Activated naive CD4-positive, alpha-beta T cell treated with anti-CD3 and anti-CD28 coated beads, Interleukin-2, amount 50 U/mL, for 72 hours (primary cell): ENCODE results near the gene BEND4. TPM values are rescaled to one million over a fixed set of nuclear protein-coding genes. Genes with fewer than 3 reads are reported as not detected.
"Not testable (repeated sequence)": the region's sequence is repeated elsewhere in the genome, so short reads cannot be mapped to it uniquely, and the experiment has no call there.

Experiments
- ATAC-seq, 2 donors: fragments of 150-1000 bp; cut with Tn5 transposase; 2 replicates each; pipeline ENCODE4 v1.10.0; 2021; ENCODE audit warnings: mild to moderate bottlenecking in 2 of 2, moderate library complexity in 2 of 2
- DNase-seq, 2 donors: peaks; one replicate each; pipeline ENCODE4 v3.0.0; 2021 to 2022; ENCODE audit warnings: low spot score in 2 of 2
- H3K27ac Mint-ChIP-seq, 2 donors: one replicate each; pipeline ENCODE4 v1.8.0; 2022; ENCODE audit warnings: mild to moderate bottlenecking in 2 of 2, mixed read lengths in 2 of 2
- H3K36me3 Mint-ChIP-seq, 2 donors: one replicate each; pipeline ENCODE4 v1.8.0; 2022; ENCODE audit warnings: mixed read lengths in 2 of 2
- H3K9me3 Mint-ChIP-seq, 2 donors: one replicate each; pipeline ENCODE4 v1.8.0; 2022; ENCODE audit warnings: mixed read lengths in 2 of 2
- total RNA-seq, 2 donors: library from RNA; stranded (reverse); gene quantifications; one replicate each; pipeline ENCODE4 v1.2.3, GENCODE V29; 2022

BEND4 gene
- total RNA-seq: under 1 TPM; 0.09 to 0.82 TPM

GRCh38 chr4:42152507-42153504 lies at the start of gene BEND4:
Gene BEND4, minus strand, starts transcription at chr4:42152655. Its CDS starts 512 bp downstream, at chr4:42152143.
- Mint-ChIP-seq H3K36me3 (peaks cover 7 to 32% of the 10 kb centered on the region in 2 donors), H3K27ac (no peak within 1 kb of the TSS), H3K9me3 (no peaks in the 10 kb centered on the region)
- no peak for ATAC-seq
- no peak for DNase-seq

- Mint-ChIP-seq H3K9me3 (peaks cover 0 to 5% of the 10 kb centered on the region in 2 donors), H3K27ac (no peak overlapping the region), H3K36me3 (no peaks in the 10 kb centered on the region)
- ATAC-seq (no peak), DNase-seq (no peak)
Measured at GRCh38 chr4:42197341-42197740, 44.9 kb upstream of the BEND4 start.

DNA sequence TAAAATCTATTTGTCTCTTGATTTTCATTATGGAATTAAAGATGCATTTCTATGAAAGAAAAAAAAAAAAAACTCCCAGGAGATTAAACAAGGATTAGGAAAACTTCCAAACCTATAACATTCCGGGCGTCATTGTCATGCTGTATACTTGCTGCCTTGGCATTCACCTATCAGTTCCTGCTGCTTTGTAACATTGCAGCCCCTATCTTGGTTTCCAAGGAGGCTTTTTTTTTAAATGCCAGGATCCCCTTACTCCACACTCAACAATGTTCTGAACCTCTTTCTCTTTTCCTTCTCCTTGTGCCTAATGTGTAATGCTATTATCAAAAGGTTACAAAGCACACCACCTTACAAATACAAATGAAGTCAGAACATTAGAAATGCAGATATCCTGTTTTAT lies 20.5 kb upstream of the BEND4 start:
- no peaks in the 10 kb centered on the region for H3K36me3 Mint-ChIP-seq
- H3K9me3 Mint-ChIP-seq: no peaks in the 10 kb centered on the region
- no peak for DNase-seq
- H3K27ac Mint-ChIP-seq: no peak overlapping the region
- no peak for ATAC-seq

DNA sequence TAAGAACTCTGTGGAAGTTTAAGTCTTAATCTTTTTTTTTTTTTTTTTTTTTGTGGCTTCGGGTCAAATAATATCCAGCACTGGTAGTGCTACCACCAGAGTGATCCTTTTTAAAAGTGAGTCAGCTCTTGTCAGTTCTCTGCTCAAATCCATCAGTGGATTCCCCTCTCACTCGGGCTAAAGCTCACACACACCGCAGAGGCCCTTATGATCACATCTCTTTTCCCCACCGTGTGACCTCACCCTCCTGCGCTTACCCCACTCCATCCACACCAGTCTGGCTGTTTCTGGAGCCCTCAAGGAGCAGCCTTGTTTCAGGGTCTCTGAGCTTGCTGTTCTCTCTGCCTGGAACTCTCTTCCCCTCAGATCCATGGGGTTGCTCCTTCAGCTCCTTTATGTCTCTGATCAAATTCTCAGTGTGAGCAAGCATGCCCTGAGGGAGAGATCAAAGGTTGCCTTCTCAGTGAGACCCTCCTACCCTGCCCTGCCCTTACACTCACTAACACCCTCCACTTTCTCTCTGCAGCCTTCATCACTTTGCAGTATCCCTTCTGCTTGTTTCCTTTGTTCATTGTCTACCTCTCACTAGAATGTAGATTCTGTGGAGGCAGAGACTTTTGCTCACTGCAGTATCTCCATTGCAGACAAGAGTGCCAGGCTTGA lies 19.8 kb upstream of the BEND4 start:
- H3K27ac Mint-ChIP-seq: peak overlapping the region in 1 of 2 donors; percentile 6
- DNase-seq (no peak), ATAC-seq (no peak)
- no peaks in the 10 kb centered on the region for H3K36me3 Mint-ChIP-seq
- H3K9me3 Mint-ChIP-seq: no peaks in the 10 kb centered on the region

GRCh38 chr4:42167709-42168108 lies 15.3 kb upstream of the BEND4 start:
- Mint-ChIP-seq H3K36me3 (no peaks in the 10 kb centered on the region), H3K9me3 (peaks cover 5% of the 10 kb centered on the region in 2 donors), H3K27ac (no peak overlapping the region)
- peak in 1 of 2 donors; percentile 92 for ATAC-seq
- DNase-seq: no peak

DNA sequence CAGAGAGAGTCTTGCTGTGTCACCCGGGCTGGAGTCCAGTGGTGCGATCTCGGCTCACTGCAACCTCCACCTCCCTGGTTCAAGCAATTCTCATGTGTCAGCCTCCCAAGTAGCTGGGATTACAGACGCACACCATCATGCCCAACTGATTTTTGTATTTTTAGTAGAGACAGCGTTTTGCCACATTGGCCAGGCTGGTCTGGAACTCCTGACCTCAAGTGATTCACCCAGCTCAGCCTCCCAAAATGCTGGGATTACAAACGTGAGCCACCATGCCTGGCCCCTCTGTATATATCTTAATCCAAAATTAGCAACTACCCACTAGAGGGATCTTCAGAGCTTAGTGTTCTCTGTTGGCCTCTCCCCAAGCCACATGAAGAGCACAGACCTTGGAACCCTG lies 13.7 kb upstream of the BEND4 start:
- H3K27ac Mint-ChIP-seq, H3K9me3 Mint-ChIP-seq, DNase-seq, H3K36me3 Mint-ChIP-seq, ATAC-seq: not testable (repeated sequence)

DNA sequence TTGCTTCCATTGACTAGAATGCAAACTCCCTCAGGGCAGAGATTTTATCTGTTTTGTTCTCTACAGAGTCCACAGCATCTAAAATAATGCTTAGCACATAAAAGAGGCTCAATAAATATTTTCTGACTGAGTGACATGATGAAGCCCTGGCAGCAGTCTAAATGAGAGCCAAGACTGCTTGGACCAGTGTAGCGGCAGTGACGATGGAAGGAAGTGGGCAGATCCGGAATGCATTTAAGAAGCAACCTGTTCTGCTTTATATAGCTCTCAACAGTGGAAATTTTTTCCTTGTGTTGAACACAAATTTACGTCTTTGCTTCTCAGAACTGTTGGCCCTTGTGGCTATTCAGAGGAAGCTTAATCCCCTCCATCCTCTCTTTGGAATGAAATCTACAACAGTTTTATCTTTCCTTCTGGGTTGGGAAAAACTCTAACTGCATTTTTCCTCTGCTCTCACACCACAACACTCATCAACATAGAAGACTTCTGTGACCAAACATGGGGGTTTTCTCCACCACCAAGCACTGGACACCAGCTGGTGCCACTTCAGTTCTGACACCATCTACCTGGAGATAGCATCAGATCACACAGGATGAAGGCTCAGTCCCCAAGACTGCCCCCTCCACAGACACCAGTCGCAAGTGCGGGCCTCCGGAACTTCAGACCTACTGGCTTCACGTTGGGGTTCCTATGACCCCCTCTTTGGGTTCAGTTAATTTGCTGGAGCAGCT lies 7.0 kb upstream of the BEND4 start:
- ATAC-seq (no peak), DNase-seq (no peak)
- Mint-ChIP-seq H3K36me3 (no peaks in the 10 kb centered on the region), H3K27ac (no peak overlapping the region), H3K9me3 (peaks cover 5% of the 10 kb centered on the region in 2 donors)

DNA sequence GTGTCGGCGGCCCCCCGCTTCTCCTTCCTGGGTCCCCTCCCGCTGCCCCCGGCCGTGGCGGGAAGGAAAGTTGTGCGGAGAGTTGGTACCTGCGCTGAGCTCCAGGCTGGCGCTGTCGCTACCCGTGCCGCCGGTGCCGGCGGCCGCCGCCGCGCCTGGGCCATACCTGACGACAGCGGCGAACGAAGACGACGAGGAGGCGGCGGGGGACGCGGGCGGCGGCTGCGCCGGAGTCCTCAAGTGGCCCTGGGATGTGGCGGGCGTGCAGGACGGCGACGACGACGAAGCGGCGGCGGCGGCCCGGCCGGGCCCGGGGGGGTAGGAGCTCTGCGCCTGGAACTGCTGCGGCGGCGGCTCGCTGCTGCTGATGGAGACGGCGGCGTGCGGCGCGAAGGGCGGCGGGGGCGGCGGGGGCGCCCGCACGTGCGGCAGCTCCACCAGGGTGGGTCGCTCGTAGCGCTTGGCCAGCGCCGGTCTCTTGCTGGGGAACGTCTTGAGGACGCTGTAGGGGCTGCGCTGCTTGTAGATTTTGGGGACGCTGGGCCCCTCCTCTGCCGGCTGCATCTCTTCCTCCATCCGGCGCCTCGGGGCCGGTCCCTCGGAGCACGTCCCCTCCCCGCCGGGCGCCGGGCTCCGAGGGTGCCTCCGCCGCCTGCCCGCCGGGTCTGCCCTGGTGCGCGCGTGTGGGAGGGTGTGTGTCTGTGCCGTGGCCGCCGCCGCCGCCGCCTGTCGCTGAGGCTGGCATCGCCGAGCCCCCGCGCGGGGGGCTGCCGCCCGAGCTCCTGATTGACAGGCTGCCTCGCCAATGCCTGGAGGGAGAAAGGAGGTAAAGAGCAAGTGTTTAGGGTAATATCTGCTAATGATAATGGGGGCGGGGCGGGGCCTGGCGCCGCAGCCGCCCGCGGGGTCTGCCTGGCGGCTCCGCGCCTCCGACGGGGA lies 618 bp downstream of the BEND4 start:
- Mint-ChIP-seq H3K27ac (no peak overlapping the region), H3K9me3 (no peaks in the 10 kb centered on the region), H3K36me3 (peaks cover 7 to 32% of the 10 kb centered on the region in 2 donors)
- peak; percentile 43 to 70 for ATAC-seq
- DNase-seq: peak in 1 of 2 donors; percentile 27

DNA sequence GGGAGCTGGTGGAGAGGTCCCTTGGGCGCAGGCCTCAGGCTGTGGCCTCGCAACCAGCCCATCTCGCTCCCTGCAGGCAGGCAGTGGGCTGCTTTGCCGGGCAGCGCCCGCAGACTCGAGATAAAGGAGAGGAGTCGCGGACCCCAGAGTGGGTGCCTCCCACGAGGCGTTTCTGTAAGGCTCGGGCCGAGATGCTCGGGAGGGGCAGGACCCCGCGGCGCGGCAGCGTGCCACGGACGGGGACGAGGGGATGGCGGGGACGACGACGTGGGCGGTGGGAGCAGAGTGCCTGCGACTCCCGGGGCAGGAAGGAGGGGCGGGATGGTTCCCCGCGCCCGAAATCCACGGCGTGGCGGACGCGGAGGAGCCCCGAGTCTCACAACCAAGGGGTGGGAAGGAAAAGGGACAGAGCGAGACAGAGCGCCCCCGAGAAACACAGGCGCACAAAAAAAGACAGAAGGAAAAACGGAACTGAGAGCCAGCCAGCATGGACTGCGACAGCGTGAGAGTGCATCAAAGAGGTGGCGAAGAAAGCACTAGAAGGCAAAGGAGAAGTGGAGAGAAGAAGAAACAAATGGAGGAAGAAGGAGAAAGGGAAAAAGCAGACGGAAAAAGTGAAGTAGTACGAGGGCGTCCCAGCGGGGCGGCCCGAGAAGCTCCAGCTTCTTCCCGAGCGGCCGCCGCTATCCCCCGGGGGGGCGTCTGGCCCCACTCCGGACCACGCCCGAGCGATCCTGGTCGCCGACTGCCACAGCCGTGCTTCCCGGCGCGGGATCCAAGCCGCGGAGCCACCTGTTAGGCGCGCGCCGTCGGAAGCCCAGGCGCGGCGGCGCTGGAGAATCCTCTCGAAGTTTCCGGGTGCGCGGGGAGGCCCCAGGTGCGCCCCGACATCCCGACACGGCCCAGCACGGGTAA lies 1.5 kb downstream of the BEND4 start:
- ATAC-seq (peak in 1 of 2 donors; percentile 18), DNase-seq (no peak)
- Mint-ChIP-seq H3K27ac (no peak overlapping the region), H3K36me3 (peaks cover 7 to 32% of the 10 kb centered on the region in 2 donors), H3K9me3 (no peaks in the 10 kb centered on the region)

GRCh38 chr4:42149004-42149403 lies 3.5 kb downstream of the BEND4 start:
- ATAC-seq: no peak
- no peak for DNase-seq
- Mint-ChIP-seq H3K9me3 (no peaks in the 10 kb centered on the region), H3K36me3 (peaks cover 7 to 32% of the 10 kb centered on the region in 2 donors), H3K27ac (no peak overlapping the region)

- DNase-seq (no peak), ATAC-seq (no peak)
- H3K9me3 Mint-ChIP-seq: no peaks in the 10 kb centered on the region
- peaks cover 7 to 29% of the 10 kb centered on the region in 2 donors for H3K36me3 Mint-ChIP-seq
- H3K27ac Mint-ChIP-seq: no peak overlapping the region
Measured at GRCh38 chr4:42148425-42148824, 4.0 kb downstream of the BEND4 start.

DNA sequence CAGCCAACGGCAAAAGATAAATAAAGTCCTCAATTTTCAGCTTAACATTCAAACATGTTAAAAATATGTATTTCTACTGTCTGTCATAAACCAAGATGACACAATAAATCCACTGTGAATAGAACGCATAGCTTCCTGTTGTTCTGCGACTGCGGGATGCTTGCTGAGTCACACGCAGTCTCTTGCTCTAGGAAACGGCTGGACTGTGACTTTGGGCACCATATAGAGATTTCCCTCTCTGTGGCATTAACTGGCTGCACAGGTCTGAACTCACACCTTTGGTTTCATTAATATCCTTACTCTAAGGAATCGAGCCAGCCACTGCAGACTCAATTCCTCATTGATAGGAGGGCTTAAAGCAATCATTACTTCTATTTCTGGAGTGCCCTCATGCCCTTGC lies 8.4 kb downstream of the BEND4 start:
- Mint-ChIP-seq H3K36me3 (no peaks in the 10 kb centered on the region), H3K27ac (no peak overlapping the region), H3K9me3 (no peaks in the 10 kb centered on the region)
- ATAC-seq (no peak), DNase-seq (no peak)

- DNase-seq: no peak
- no peak overlapping the region for H3K27ac Mint-ChIP-seq
- H3K9me3 Mint-ChIP-seq: no peaks in the 10 kb centered on the region
- ATAC-seq: no peak
- no peaks in the 10 kb centered on the region for H3K36me3 Mint-ChIP-seq
Measured at GRCh38 chr4:42142591-42142990, 9.9 kb downstream of the BEND4 start.

- DNase-seq (no peak), ATAC-seq (no peak)
- Mint-ChIP-seq H3K27ac (no peak overlapping the region), H3K36me3 (no peaks in the 10 kb centered on the region), H3K9me3 (no peaks in the 10 kb centered on the region)
Measured at GRCh38 chr4:42136371-42136770, 16.1 kb downstream of the BEND4 start.

DNA sequence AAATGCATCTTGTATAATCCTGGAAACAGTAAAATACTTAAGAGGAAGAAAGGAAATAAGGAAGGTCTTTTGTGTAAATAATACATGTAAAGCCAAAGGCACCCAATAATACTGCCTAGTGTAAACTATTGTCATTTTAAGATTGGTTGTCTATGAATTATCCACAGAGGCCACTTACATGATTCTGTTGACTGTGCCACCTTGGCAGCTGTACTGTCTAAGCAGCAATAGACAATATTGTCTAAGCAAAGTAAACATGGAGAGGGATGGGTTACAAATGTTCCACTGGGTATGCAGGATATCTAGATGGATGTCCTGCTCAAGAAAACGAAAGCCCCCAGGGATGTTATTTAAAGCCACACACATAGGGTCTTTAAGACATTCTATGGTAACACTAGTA lies 19.4 kb downstream of the BEND4 start:
- H3K9me3 Mint-ChIP-seq: no peaks in the 10 kb centered on the region
- no peak for DNase-seq
- H3K36me3 Mint-ChIP-seq: no peaks in the 10 kb centered on the region
- ATAC-seq: no peak
- H3K27ac Mint-ChIP-seq: no peak overlapping the region
